Epithelial cell of proximal tubule (primary cell): ENCODE results near the gene ZNF532. TPM values are rescaled to one million over a fixed set of nuclear protein-coding genes. Genes with fewer than 3 reads are reported as not detected.

Source experiments
- DNase-seq: peaks from one replicate; pipeline ENCODE4 v3.0.0-alpha.2; 2011; ENCODE audit warnings: low read depth
- H3K4me3 ChIP-seq: 2 replicates; pipeline ENCODE4 v1.5.1; 2011; ENCODE audit warnings: low read depth, mild to moderate bottlenecking, low read length
- CTCF ChIP-seq: conservative IDR thresholded peaks from 2 replicates; pipeline ENCODE4 v1.5.1; 2012; ENCODE audit warnings: low read depth, mild to moderate bottlenecking, low read length
- total RNA-seq: library from RNA; depleted of rRNA; stranded (reverse); fragments of >200 nt; gene quantifications from 2 replicates; pipeline ENCODE4 v1.2.3, GENCODE V29; 2015

The ZNF532 gene
- total RNA-seq, 1 donor from 2014 or later, result 70.2 TPM

- TF ChIP-seq CTCF, result no peak
- DNase-seq, result no peak
- no peak overlapping the region for H3K4me3 ChIP-seq
Observed at GRCh38 chr18:58989184-58989759, 124.6 kb downstream of the ZNF532 start.

GRCh38 chr18:58990720-58991119, 126.0 kb downstream of the ZNF532 start:
- no peak overlapping the region for H3K4me3 ChIP-seq
- DNase-seq, result no peak
- TF ChIP-seq CTCF, result no peak

- no peak for TF ChIP-seq CTCF
- DNase-seq, result peak; percentile 53
- no peak overlapping the region for H3K4me3 ChIP-seq
Observed at GRCh38 chr18:58991167-58991798, 126.6 kb downstream of the ZNF532 start.

GRCh38 chr18:58992301-58993231, 127.9 kb downstream of the ZNF532 start:
- no peak overlapping the region for H3K4me3 ChIP-seq
- no peak for TF ChIP-seq CTCF
- no peak for DNase-seq

- DNase-seq, result peak; percentile 82
- TF ChIP-seq CTCF, result no peak
- no peak overlapping the region for H3K4me3 ChIP-seq
Observed at GRCh38 chr18:58993260-58993659, 128.6 kb downstream of the ZNF532 start.

- TF ChIP-seq CTCF, result no peak
- no peak for DNase-seq
Observed at GRCh38 chr18:58995663-58996062, 131.0 kb downstream of the ZNF532 start.

More at GRCh38 chr18:58995663-58996062, 131.0 kb downstream of the ZNF532 start:
- no peak overlapping the region for H3K4me3 ChIP-seq
